PC-9 (cell line): ENCODE results near the gene APIP. TPM values are rescaled to one million over a fixed set of nuclear protein-coding genes. Genes with fewer than 3 reads are reported as not detected.

Experiments
- BruUV-seq: library from RNA; stranded (reverse); fragments of 400-500 nt; replicated peaks from 2 replicates; lab custom pipeline; 2021; lab: Mats Ljungman, UMichigan
- CTCF ChIA-PET: fragments of 300-600 bp; sonication (Branson Sonifier 250); formaldehyde crosslinking; loops from one replicate; lab custom pipeline; 2022; ENCODE audit warnings: antibody characterized with exemption; lab: Charles Lee
- POLR2A ChIA-PET: fragments of 300-600 bp; sonication (Branson Sonifier 250); formaldehyde crosslinking; loops from one replicate; lab custom pipeline; 2022; ENCODE audit warnings: antibody characterized with exemption; ENCODE audit not compliant: unreplicated experiment; lab: Charles Lee
- DNase-seq, 2 experiments: peaks; one replicate each; pipeline versions ENCODE4 v3.0.0 to v3.0.0-alpha.2; 2015 to 2022; ENCODE audit warnings: mixed read lengths in 1 of 2
- H2AFZ ChIP-seq: fragments of 200-600 bp; sonication (generic); 2 replicates; pipeline ENCODE4 v1.8.1; 2017; ENCODE audit warnings: antibody characterized with exemption
- H3F3A ChIP-seq: fragments of 200-600 bp; sonication (generic); 2 replicates; pipeline ENCODE4 v1.8.1; 2017; ENCODE audit warnings: antibody characterized with exemption, mild to moderate bottlenecking, low read depth; ENCODE audit not compliant: insufficient read depth
- H3K27ac ChIP-seq: fragments of 200-600 bp; sonication (generic); 2 replicates; pipeline ENCODE4 v1.6.1; 2016; ENCODE audit warnings: mixed run types
- H3K27me3 ChIP-seq: fragments of 200-600 bp; sonication (generic); 2 replicates; pipeline ENCODE4 v1.6.1; 2016; ENCODE audit warnings: low read depth, mixed run types; ENCODE audit not compliant: insufficient read depth
- H3K36me3 ChIP-seq: fragments of 200-600 bp; sonication (generic); 2 replicates; pipeline ENCODE4 v1.6.1; 2016; ENCODE audit warnings: low read depth, mixed run types
- H3K4me1 ChIP-seq: fragments of 200-600 bp; sonication (generic); replicated peaks from 2 replicates; pipeline ENCODE4 v1.6.1; 2016; ENCODE audit warnings: mixed run types; ENCODE audit not compliant: insufficient read depth
- H3K4me2 ChIP-seq: fragments of 200-600 bp; sonication (generic); 2 replicates; pipeline ENCODE4 v1.6.1; 2017; ENCODE audit warnings: mixed run types
- H3K4me3 ChIP-seq: fragments of 200-600 bp; sonication (generic); 2 replicates; pipeline ENCODE4 v1.6.1; 2016; ENCODE audit warnings: mixed run types
- H3K79me2 ChIP-seq: fragments of 200-600 bp; sonication (generic); 2 replicates; pipeline ENCODE4 v1.6.1; 2017; ENCODE audit warnings: low read depth, mixed run types
- H3K9me2 ChIP-seq: fragments of 200-600 bp; sonication (generic); 2 replicates; pipeline ENCODE4 v1.8.1; 2017; ENCODE audit warnings: mild to moderate bottlenecking; ENCODE audit not compliant: insufficient read depth
- H3K9me3 ChIP-seq: fragments of 200-600 bp; sonication (generic); 2 replicates; pipeline ENCODE4 v1.8.1; 2016; ENCODE audit warnings: low read depth; ENCODE audit not compliant: insufficient read depth
- H4K20me1 ChIP-seq: fragments of 200-600 bp; sonication (generic); 2 replicates; pipeline ENCODE4 v1.8.1; 2017; ENCODE audit not compliant: insufficient read depth
- EZH2 ChIP-seq: fragments of 200-600 bp; sonication (generic); IDR thresholded peaks from 2 replicates; pipeline ENCODE4 v1.8.0; 2017; ENCODE audit warnings: antibody characterized with exemption, low read depth
- intact Hi-C: fragments of 100-400 bp; cut with micrococcal nuclease; formaldehyde crosslinking; loops from one replicate; pipeline ENCODE4 v1.10.0; 2022; ENCODE audit not compliant: unreplicated experiment
- total RNA-seq: library from RNA; stranded (reverse); gene quantifications from 2 replicates; pipeline ENCODE4 v1.2.3, GENCODE V29; 2021
- TF ChIP-seq, protein P1 (sequence below): fragments of 200-600 bp; sonication (generic); conservative IDR thresholded peaks from 2 replicates; pipeline ENCODE4 v1.6.1; 2017; ENCODE audit warnings: mixed run types, antibody characterized with exemption, mild to moderate bottlenecking, moderate library complexity

Gene APIP
- total RNA-seq, 1 experiment from 2014 or later = 41.0 TPM

- no peak overlapping the region for H3K27ac ChIP-seq
- intact Hi-C loops = loop anchor here (1.0 to 10.0 kb wide), 6 partner anchors 207 to 1047 kb away; partner anchors contain the start of gene ELF5
Measured at GRCh38 chr11:34891611-34892010, 24.6 kb downstream of the APIP start.

DNA sequence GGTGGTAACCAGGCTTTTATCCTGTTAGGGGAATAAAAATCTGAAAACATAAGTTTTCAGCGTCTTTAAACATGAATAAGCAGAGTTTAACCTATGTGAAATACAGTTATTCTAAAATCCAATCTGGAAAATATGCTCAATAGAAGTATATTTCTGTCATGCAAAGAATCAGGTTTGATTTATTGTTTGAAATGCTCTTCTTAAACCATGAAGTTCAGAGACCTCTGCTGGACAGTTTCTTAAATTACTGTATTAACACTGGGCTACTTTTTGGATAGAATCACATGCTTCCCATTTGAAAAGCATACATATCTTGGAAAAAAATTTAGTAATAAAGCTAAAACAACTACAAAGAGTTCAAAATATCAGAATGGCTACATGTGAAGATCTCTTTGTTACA, 25.4 kb downstream of the APIP start:
- CTCF ChIA-PET = interaction anchor here (2.5 kb wide), 1 partner anchor 305 kb away, joined by 9 read pairs; no protein-coding TSS in a partner anchor
- no peaks in the 10 kb centered on the region for H4K20me1 ChIP-seq
- H3K27ac ChIP-seq = no peak overlapping the region
- TF ChIP-seq, protein P1, sequence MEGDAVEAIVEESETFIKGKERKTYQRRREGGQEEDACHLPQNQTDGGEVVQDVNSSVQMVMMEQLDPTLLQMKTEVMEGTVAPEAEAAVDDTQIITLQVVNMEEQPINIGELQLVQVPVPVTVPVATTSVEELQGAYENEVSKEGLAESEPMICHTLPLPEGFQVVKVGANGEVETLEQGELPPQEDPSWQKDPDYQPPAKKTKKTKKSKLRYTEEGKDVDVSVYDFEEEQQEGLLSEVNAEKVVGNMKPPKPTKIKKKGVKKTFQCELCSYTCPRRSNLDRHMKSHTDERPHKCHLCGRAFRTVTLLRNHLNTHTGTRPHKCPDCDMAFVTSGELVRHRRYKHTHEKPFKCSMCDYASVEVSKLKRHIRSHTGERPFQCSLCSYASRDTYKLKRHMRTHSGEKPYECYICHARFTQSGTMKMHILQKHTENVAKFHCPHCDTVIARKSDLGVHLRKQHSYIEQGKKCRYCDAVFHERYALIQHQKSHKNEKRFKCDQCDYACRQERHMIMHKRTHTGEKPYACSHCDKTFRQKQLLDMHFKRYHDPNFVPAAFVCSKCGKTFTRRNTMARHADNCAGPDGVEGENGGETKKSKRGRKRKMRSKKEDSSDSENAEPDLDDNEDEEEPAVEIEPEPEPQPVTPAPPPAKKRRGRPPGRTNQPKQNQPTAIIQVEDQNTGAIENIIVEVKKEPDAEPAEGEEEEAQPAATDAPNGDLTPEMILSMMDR = peak; percentile 86
- no peak for TF ChIP-seq EZH2
- peaks cover 18% of the 10 kb centered on the region for H3F3A ChIP-seq
- intact Hi-C loops = loop anchor here (1.0 to 10.0 kb wide), 9 partner anchors 206 to 1046 kb away; partner anchors contain the start of genes EHF and ELF5
- H3K79me2 ChIP-seq = no peaks in the 10 kb centered on the region
- 0 out of 2 replicates have a peak, but pooled peaks cover 5% of the 10 kb centered on the region for H3K36me3 ChIP-seq
- H3K4me2 ChIP-seq = no peak overlapping the region
- no peaks in the 10 kb centered on the region for H3K27me3 ChIP-seq
- H3K9me3 ChIP-seq = no peaks in the 10 kb centered on the region
- no peak overlapping the region for H2AFZ ChIP-seq
- POLR2A ChIA-PET = interaction anchor here (0.6 kb wide), 1 partner anchor 395 kb away, joined by 3 read pairs; no protein-coding TSS in a partner anchor
- no peaks in the 10 kb centered on the region for H3K9me2 ChIP-seq
- H3K4me1 ChIP-seq = peaks cover 37% of the 10 kb centered on the region
- BruUV-seq = no TSS peak
- DNase-seq = peak in 1 of 2 experiments; percentile 64
- H3K4me3 ChIP-seq = no peak overlapping the region

More at GRCh38 chr11:34891611-34892010, 24.6 kb downstream of the APIP start:
- no peaks in the 10 kb centered on the region for H3K27me3 ChIP-seq
- no peak for TF ChIP-seq EZH2
- TF ChIP-seq, protein P1 = no peak
- H3K36me3 ChIP-seq = 0 out of 2 replicates have a peak, but pooled peaks cover 5% of the 10 kb centered on the region
- H3K79me2 ChIP-seq = no peaks in the 10 kb centered on the region
- H3F3A ChIP-seq = peaks cover 14% of the 10 kb centered on the region
- no peak for DNase-seq
- no peaks in the 10 kb centered on the region for H4K20me1 ChIP-seq
- peaks cover 29% of the 10 kb centered on the region for H3K4me1 ChIP-seq
- ChIA-PET POLR2A (no interaction called here), CTCF (interaction anchor here (0.5 to 2.5 kb wide), 3 partner anchors 306 to 774 kb away, joined by 3 to 9 read pairs (median 3); no protein-coding TSS in a partner anchor)
- H3K9me2 ChIP-seq = no peaks in the 10 kb centered on the region
- H3K4me2 ChIP-seq = no peak overlapping the region
- no peaks in the 10 kb centered on the region for H3K9me3 ChIP-seq
- BruUV-seq = no TSS peak
- no peak overlapping the region for H3K4me3 ChIP-seq
- H2AFZ ChIP-seq = no peak overlapping the region

DNA sequence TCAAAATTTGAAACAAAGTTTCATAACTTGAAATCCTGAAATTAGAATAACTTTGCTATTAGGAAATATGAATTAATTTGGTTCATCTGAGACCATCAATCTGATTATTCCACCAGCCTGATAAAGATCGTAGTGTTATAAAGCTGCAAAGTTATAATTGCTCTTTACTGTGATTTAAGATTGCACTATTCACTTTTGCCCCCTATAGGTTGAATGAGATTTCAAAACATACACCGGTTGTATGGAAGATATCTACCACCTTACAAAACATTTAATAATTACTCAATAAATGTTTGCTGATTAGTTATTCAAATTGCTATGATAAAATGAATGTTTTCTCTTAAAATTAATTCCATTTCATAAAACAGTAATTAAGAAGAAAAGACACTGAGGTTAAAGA, 26.1 kb downstream of the APIP start:
- Histone ChIP-seq H4K20me1 (no peaks in the 10 kb centered on the region), H3K9me3 (no peaks in the 10 kb centered on the region), H3K27ac (no peak overlapping the region), H3F3A (peaks cover 18% of the 10 kb centered on the region), H3K9me2 (no peaks in the 10 kb centered on the region), H3K27me3 (no peaks in the 10 kb centered on the region), H3K4me2 (0 out of 2 replicates have a peak overlapping the region, but pooled peaks have one; percentile 5), H3K4me3 (no peak overlapping the region), H2AFZ (no peak overlapping the region), H3K4me1 (peaks cover 38% of the 10 kb centered on the region), H3K36me3 (0 out of 2 replicates have a peak, but pooled peaks cover 5% of the 10 kb centered on the region), H3K79me2 (no peaks in the 10 kb centered on the region)
- no TSS peak for BruUV-seq
- DNase-seq = no peak
- TF ChIP-seq, protein P1 = peak; percentile 63
- no peak for TF ChIP-seq EZH2
- intact Hi-C loops = loop anchor here (1.0 to 10.0 kb wide), 8 partner anchors 205 to 1045 kb away; partner anchors contain the start of gene EHF
- ChIA-PET CTCF (interaction anchor here (0.6 to 1.3 kb wide), 4 partner anchors 100 to 304 kb away, joined by 3 to 6 read pairs (median 4); no protein-coding TSS in a partner anchor), POLR2A (no interaction called here)
